BLaER1 treated with 17β-estradiol and CSF1 and Interleukin-3, amounts not matched to agents 10 nM and 100 nM (cell line): ENCODE results near the gene PRSS12.
"Not testable (repeated sequence)": the region's sequence is repeated elsewhere in the genome, so short reads cannot be mapped to it uniquely, and the experiment has no call there.

ENCODE experiments used
- H3K27ac ChIP-seq, 11 experiments: shearing (Covaris generic); formaldehyde crosslinking; 2 replicates each; pipeline ENCODE4 v1.8.1; 2022
- H3K27me3 ChIP-seq, 11 experiments: shearing (Covaris generic); formaldehyde crosslinking; 2 replicates each; pipeline ENCODE4 v1.8.1; 2022
- H3K36me3 ChIP-seq, 11 experiments: shearing (Covaris generic); formaldehyde crosslinking; 2 replicates each; pipeline ENCODE4 v1.8.1; 2022
- H3K4me1 ChIP-seq, 10 experiments: shearing (Covaris generic); formaldehyde crosslinking; 2 replicates each; pipeline ENCODE4 v1.8.1; 2022
- H3K4me2 ChIP-seq, 11 experiments: shearing (Covaris generic); formaldehyde crosslinking; 2 replicates each; pipeline ENCODE4 v1.8.1; 2022
- H3K4me3 ChIP-seq, 10 experiments: shearing (Covaris generic); formaldehyde crosslinking; 2 replicates each; pipeline ENCODE4 v1.8.1; 2022
- H3K9ac ChIP-seq, 11 experiments: shearing (Covaris generic); formaldehyde crosslinking; 2 replicates each; pipeline ENCODE4 v1.8.1; 2022
- H3K9me3 ChIP-seq, 11 experiments: shearing (Covaris generic); formaldehyde crosslinking; replicated peaks in 1 of 11; 2 replicates each; pipeline ENCODE4 v1.8.1; 2022
- H4K20me1 ChIP-seq, 11 experiments: shearing (Covaris generic); formaldehyde crosslinking; 2 replicates each; pipeline ENCODE4 v1.8.1; 2022
- Cebpa-rat ChIP-seq, 11 experiments: shearing (Covaris generic); IDR thresholded peaks; 2 replicates each; pipeline ENCODE4 v1.8.1; 2022

Gene PRSS12

DNA sequence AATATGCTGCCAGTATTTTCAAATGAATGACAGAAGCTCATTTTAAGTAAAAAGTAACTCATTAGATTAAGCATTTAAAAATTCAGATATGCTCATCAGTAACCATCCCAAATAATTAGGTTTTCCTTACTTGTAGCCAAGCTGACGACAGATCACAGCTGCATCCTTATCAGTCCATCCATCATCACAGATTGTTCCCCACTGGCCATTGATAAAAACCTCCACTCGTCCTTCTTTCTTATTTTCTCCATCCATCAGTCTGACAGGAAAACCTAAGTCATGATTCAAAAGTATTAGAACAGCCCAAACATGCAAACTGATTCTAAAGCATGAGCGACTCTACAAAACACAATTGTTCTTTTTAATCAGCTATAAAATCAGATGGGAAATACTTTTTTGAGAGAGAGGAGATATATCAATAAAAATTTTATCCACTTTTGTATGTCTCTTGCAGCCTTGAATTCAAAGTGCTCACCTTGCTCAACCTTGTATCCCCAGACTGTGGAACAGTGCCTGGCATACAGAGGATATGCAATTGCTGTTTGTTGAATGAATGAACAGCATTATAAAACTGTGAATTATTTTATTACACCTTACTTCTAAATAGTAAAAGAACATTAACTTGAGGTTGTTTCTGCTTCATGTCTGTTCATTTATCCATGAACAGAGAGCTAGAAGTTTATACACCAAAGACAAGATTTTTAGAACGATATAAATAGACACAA lies 44.3 kb downstream of the PRSS12 start:
- Histone ChIP-seq H3K27ac (no peak overlapping the region), H4K20me1 (no peaks in the 10 kb centered on the region), H3K4me1 (no peaks in the 10 kb centered on the region), H3K27me3 (no peaks in the 10 kb centered on the region), H3K9me3 (no peaks in the 10 kb centered on the region), H3K4me3 (no peak overlapping the region), H3K4me2 (no peak overlapping the region), H3K36me3 (no peaks in the 10 kb centered on the region), H3K9ac (no peak overlapping the region)
- TF ChIP-seq Cebpa-rat (IDR thresholded peaks at IDR 0.05): no peak

DNA sequence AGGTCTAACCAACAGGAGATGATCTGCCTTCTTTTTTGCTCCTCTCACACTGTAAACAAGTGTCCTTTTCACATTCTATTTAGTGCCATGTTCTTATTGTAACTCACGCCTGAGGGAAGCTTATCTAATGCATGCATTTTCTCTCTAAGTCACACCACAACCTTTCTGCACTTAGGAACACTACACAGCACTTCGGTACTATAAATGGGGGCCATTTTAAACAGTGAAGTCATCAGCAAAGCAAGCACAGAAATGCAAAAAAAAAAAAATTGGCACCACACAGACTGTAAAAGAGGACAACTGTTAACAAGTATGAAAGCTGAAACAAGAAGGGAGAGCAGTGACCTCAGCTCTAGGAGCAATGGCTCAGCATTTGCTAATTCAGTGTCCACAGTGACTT lies 45.2 kb downstream of the PRSS12 start:
- no peaks in the 10 kb centered on the region for H3K9me3 ChIP-seq
- H3K27me3 ChIP-seq: no peaks in the 10 kb centered on the region
- H3K9ac ChIP-seq: no peak overlapping the region
- H3K27ac ChIP-seq: no peak overlapping the region
- no peaks in the 10 kb centered on the region for H4K20me1 ChIP-seq
- no peak overlapping the region for H3K4me3 ChIP-seq
- no peaks in the 10 kb centered on the region for H3K36me3 ChIP-seq
- no peak overlapping the region for H3K4me2 ChIP-seq
- no peaks in the 10 kb centered on the region for H3K4me1 ChIP-seq
- no peak for TF ChIP-seq Cebpa-rat (IDR thresholded peaks at IDR 0.05)

GRCh38 chr4:118299619-118300018 lies 53.2 kb downstream of the PRSS12 start:
- H3K9me3 ChIP-seq, H3K36me3 ChIP-seq, H3K4me3 ChIP-seq, H3K9ac ChIP-seq, H3K27me3 ChIP-seq, H3K4me2 ChIP-seq, H4K20me1 ChIP-seq, H3K4me1 ChIP-seq, H3K27ac ChIP-seq: not testable (repeated sequence)

DNA sequence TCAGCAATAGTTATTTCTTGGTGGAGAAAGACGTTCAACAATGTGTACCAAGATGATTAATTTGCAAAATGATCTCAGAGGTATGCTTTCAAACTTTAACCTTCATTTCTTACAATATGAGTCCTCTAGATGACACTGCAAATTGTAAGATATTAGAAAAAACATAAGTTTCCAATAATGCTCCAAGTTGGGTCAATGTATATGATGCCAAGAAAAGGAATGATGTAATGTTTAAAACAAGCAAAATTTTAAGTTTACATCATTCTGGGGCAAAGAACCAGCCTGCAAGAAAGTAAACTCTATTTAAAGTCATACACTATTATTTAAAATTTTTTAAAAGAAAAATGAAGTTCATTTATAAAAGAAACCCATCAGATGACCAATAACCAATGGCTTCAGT lies 56.1 kb downstream of the PRSS12 start:
- Histone ChIP-seq H3K9ac (no peak overlapping the region), H3K27me3 (no peaks in the 10 kb centered on the region), H3K4me1 (no peaks in the 10 kb centered on the region), H3K4me3 (no peak overlapping the region), H3K27ac (no peak overlapping the region), H3K9me3 (no peaks in the 10 kb centered on the region), H3K36me3 (no peaks in the 10 kb centered on the region), H3K4me2 (no peak overlapping the region), H4K20me1 (no peaks in the 10 kb centered on the region)
- no peak for TF ChIP-seq Cebpa-rat (IDR thresholded peaks at IDR 0.05)

- Histone ChIP-seq H3K27ac (no peak overlapping the region), H3K4me2 (no peak overlapping the region), H4K20me1 (no peaks in the 10 kb centered on the region), H3K4me3 (no peak overlapping the region), H3K9ac (no peak overlapping the region), H3K27me3 (no peaks in the 10 kb centered on the region), H3K36me3 (peaks cover 0 to 11% (median 0%) of the 10 kb centered on the region in 11 experiments; a peak in 1 of 22 replicates), H3K9me3 (no peaks in the 10 kb centered on the region), H3K4me1 (no peaks in the 10 kb centered on the region)
- no peak for TF ChIP-seq Cebpa-rat (IDR thresholded peaks at IDR 0.05)
These were observed 61.9 kb downstream of the PRSS12 start for GRCh38 chr4:118290951-118291350.

- no peaks in the 10 kb centered on the region for H3K4me1 ChIP-seq
These were observed 63.0 kb downstream of the PRSS12 start for GRCh38 chr4:118289794-118290193.

DNA sequence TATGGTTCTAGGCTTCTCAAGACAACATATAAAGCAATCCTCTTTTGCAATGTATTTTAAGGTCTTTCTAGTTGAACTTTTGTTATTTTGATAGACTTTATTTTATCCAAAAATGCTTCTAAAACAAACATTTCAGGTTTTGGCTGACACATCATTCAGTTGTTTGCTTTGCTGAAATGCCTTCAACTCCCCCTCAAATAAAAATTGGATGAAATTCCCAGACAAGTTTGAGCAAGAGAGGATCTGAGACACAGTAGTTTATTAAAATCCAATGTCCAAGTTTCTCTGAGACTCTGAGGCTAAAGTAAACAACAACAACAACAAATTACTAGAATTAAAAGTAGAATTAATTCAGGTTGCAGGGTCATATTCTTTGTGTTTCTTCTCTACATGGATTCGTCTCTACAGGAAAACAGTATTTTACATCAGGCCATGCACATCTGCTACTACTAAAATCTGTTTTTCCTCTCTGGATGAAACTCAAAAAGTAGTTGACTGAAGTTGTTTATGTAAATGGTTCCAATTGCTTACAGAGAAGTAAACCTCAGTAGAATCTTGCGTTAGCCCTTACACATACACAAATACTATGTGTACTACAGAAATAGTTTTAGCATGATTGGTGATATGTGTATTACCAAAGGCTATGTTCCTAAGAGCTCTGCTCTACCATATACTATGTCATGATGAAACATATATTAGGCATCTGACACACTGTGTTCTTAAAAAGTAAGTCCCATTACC lies 64.9 kb downstream of the PRSS12 start:
- Histone ChIP-seq H3K27me3 (no peaks in the 10 kb centered on the region), H3K9ac (no peak overlapping the region), H4K20me1 (peaks cover 0 to 13% (median 7%) of the 10 kb centered on the region in 11 experiments; a peak in 7 of 22 replicates), H3K27ac (no peak overlapping the region), H3K4me1 (peaks cover 0 to 17% (median 14%) of the 10 kb centered on the region in 10 experiments; a peak in 17 of 20 replicates), H3K9me3 (no peaks in the 10 kb centered on the region), H3K4me3 (no peak overlapping the region), H3K4me2 (no peak overlapping the region), H3K36me3 (peaks cover 0 to 12% (median 0%) of the 10 kb centered on the region in 11 experiments; a peak in 2 of 22 replicates)
- TF ChIP-seq Cebpa-rat (IDR thresholded peaks at IDR 0.05): no peak

More at GRCh38 chr4:118289794-118290193, 63.0 kb downstream of the PRSS12 start:
- Histone ChIP-seq H3K27me3 (no peaks in the 10 kb centered on the region), H3K27ac (no peak overlapping the region), H4K20me1 (no peaks in the 10 kb centered on the region), H3K4me3 (no peak overlapping the region), H3K4me2 (no peak overlapping the region), H3K36me3 (peaks cover 0 to 11% (median 0%) of the 10 kb centered on the region in 11 experiments; a peak in 1 of 22 replicates), H3K9me3 (no peaks in the 10 kb centered on the region), H3K9ac (no peak overlapping the region)
- TF ChIP-seq Cebpa-rat (IDR thresholded peaks at IDR 0.05): no peak

DNA sequence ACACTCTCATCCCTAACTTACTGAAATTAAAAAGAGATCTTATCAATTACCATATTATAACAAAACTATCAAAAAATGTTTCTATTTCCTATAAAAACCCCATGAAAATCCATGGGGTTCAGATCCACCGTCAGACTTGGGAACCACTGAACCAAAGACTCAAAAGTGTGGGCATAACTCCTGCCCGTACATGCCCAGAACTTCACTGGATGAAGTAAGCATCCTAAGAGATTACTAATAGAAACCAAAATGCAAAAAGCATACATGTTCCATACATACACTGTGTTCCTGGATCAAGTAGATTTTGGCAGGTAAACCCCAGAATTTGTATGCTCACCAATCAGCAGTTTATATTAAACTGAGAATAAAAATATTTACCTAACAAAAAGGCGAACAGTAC lies 66.1 kb downstream of the PRSS12 start:
- peaks cover 5 to 24% (median 9%) of the 10 kb centered on the region in 11 experiments; a peak in 19 of 22 replicates for H3K36me3 ChIP-seq
- no peaks in the 10 kb centered on the region for H3K9me3 ChIP-seq
- peaks cover under 1 to 25% (median 16%) of the 10 kb centered on the region in 11 experiments; a peak in 18 of 22 replicates for H4K20me1 ChIP-seq
- no peak overlapping the region for H3K27ac ChIP-seq
- peaks cover 5 to 28% (median 24%) of the 10 kb centered on the region in 10 experiments; a peak in 19 of 20 replicates for H3K4me1 ChIP-seq
- no peak overlapping the region for H3K4me2 ChIP-seq
- H3K27me3 ChIP-seq: no peaks in the 10 kb centered on the region
- H3K4me3 ChIP-seq: no peak overlapping the region
- H3K9ac ChIP-seq: no peak overlapping the region
- no peak for TF ChIP-seq Cebpa-rat (IDR thresholded peaks at IDR 0.05)

DNA sequence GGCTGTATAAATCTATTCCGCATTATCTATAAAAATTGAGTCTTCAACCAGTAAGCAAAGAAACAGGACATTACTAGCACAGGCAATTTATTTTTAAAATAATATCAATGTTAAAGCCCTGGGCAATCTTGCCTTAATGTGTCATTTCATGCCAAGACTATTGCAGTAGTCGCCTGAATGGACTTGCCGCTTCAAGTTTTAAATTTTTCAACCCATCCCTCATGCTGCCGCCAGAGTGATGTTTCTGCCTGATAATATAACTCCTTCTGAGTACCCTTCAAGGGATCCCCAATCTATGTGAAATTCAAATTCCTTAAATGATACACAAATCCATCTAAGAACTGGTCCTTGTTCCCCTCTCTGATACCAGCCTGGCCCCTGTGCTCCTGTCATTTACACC lies 66.9 kb downstream of the PRSS12 start:
- Histone ChIP-seq H3K9ac (no peak overlapping the region), H3K36me3 (peaks cover 12 to 32% (median 16%) of the 10 kb centered on the region in 11 experiments; a peak in 20 of 22 replicates), H3K9me3 (no peaks in the 10 kb centered on the region), H4K20me1 (peaks cover 8 to 33% (median 24%) of the 10 kb centered on the region in 11 experiments; a peak in 20 of 22 replicates), H3K4me1 (peaks cover 12 to 36% (median 32%) of the 10 kb centered on the region in 10 experiments), H3K27ac (no peak overlapping the region), H3K27me3 (no peaks in the 10 kb centered on the region), H3K4me3 (no peak overlapping the region), H3K4me2 (no peak overlapping the region)
- TF ChIP-seq Cebpa-rat (IDR thresholded peaks at IDR 0.05): no peak
